ENCODE data around the gene NPAS2.

NPAS2 gene

GRCh38 chr2:100821255-100821910 lies 1.4 kb downstream of the NPAS2 start:
- no peak for DNase-seq (ENCODE audit: low read depth in 2 of 2)

- DNase-seq (ENCODE audit: low read depth in 2 of 2), result no peak
These were observed 1.9 kb downstream of the NPAS2 start for GRCh38 chr2:100821911-100822265.

GRCh38 chr2:100822587-100823248 lies 2.8 kb downstream of the NPAS2 start:
- DNase-seq (ENCODE audit: low read depth in 2 of 2), result no peak

- no peak for DNase-seq (ENCODE audit: low read depth in 2 of 2)
These were observed 3.9 kb downstream of the NPAS2 start for GRCh38 chr2:100823665-100824438.

- no peak for DNase-seq (ENCODE audit: low read depth in 2 of 2)
These were observed 4.9 kb downstream of the NPAS2 start for GRCh38 chr2:100824842-100825241.

GRCh38 chr2:100826494-100826893 lies 6.6 kb downstream of the NPAS2 start:
- DNase-seq (ENCODE audit: low read depth in 2 of 2), result no peak

GRCh38 chr2:100831158-100831750 lies 11.3 kb downstream of the NPAS2 start:
- no peak for DNase-seq (ENCODE audit: low read depth in 2 of 2)

- DNase-seq (ENCODE audit: low read depth in 2 of 2), result no peak
These were observed 11.9 kb downstream of the NPAS2 start for GRCh38 chr2:100831831-100832230.

- DNase-seq (ENCODE audit: low read depth in 2 of 2), result no peak
These were observed 12.9 kb downstream of the NPAS2 start for GRCh38 chr2:100832885-100833284.

GRCh38 chr2:100833331-100833730 lies 13.4 kb downstream of the NPAS2 start:
- no peak for DNase-seq (ENCODE audit: low read depth in 2 of 2)

- no peak for DNase-seq (ENCODE audit: low read depth in 2 of 2)
These were observed 14.3 kb downstream of the NPAS2 start for GRCh38 chr2:100834221-100834620.

- no peak for DNase-seq (ENCODE audit: low read depth in 2 of 2)
These were observed 15.2 kb downstream of the NPAS2 start for GRCh38 chr2:100835006-100835659.

- DNase-seq (ENCODE audit: low read depth in 2 of 2), result no peak
These were observed 20.6 kb downstream of the NPAS2 start for GRCh38 chr2:100840519-100840918.

- no peak for DNase-seq (ENCODE audit: low read depth in 2 of 2)
These were observed 22.4 kb downstream of the NPAS2 start for GRCh38 chr2:100842241-100842922.

- DNase-seq (ENCODE audit: low read depth in 2 of 2), result no peak
These were observed 24.6 kb downstream of the NPAS2 start for GRCh38 chr2:100844514-100844913.

GRCh38 chr2:100845141-100845991 lies 25.4 kb downstream of the NPAS2 start:
- no peak for DNase-seq (ENCODE audit: low read depth in 2 of 2)

GRCh38 chr2:100846716-100847115 lies 26.8 kb downstream of the NPAS2 start:
- no peak for DNase-seq (ENCODE audit: low read depth in 2 of 2)

GRCh38 chr2:100852447-100852846 lies 32.5 kb downstream of the NPAS2 start:
- DNase-seq (ENCODE audit: low read depth in 2 of 2), result no peak

- no peak for DNase-seq (ENCODE audit: low read depth in 2 of 2)
These were observed 33.3 kb downstream of the NPAS2 start for GRCh38 chr2:100852999-100853908.

Data from stimulated activated CD4-positive, alpha-beta T cell treated with anti-CD3 and anti-CD28 coated beads, Interleukin-1b, Interleukin-23, amount 100 ng/mL, for 1 hour (primary cell).